Duodenal mucosa (tissue), 2 donors: ENCODE measurements around the gene RTN4RL2.
A peak's percentile ranks its signal among the peaks of the same experiment; 100 is the strongest.

Experiments
- H3K27ac ChIP-seq: one replicate; pipeline ENCODE4 v1.7.0; 2013; ENCODE audit warnings: low read depth, low read length
- H3K27me3 ChIP-seq, 2 donors: one replicate each; pipeline ENCODE4 v1.7.0; 2013; ENCODE audit warnings: low read length in 2 of 2, control low read depth in 1 of 2; ENCODE audit not compliant: insufficient read depth in 2 of 2, control insufficient read depth in 1 of 2
- H3K36me3 ChIP-seq, 2 donors: one replicate each; pipeline ENCODE4 v1.7.0; 2013; ENCODE audit warnings: low read length in 2 of 2, control low read depth in 1 of 2; ENCODE audit not compliant: insufficient read depth in 2 of 2, control insufficient read depth in 1 of 2
- H3K4me1 ChIP-seq, 2 donors: one replicate each; pipeline ENCODE4 v1.7.0; 2013; ENCODE audit warnings: low read length in 2 of 2, control low read depth in 1 of 2; ENCODE audit not compliant: insufficient read depth in 2 of 2, control insufficient read depth in 1 of 2
- H3K4me3 ChIP-seq, 2 donors: one replicate each; pipeline ENCODE4 v1.7.0; 2013; ENCODE audit warnings: low read length in 2 of 2, low read depth in 1 of 2
- H3K9ac ChIP-seq, 2 donors: one replicate each; pipeline ENCODE4 v1.7.0; 2013; ENCODE audit warnings: low read length in 2 of 2, low read depth in 1 of 2
- H3K9me3 ChIP-seq, 2 donors: one replicate each; pipeline ENCODE4 v1.7.0; 2013; ENCODE audit warnings: low read length in 2 of 2, control low read depth in 1 of 2; ENCODE audit not compliant: control insufficient read depth in 1 of 2

The RTN4RL2 gene

DNA sequence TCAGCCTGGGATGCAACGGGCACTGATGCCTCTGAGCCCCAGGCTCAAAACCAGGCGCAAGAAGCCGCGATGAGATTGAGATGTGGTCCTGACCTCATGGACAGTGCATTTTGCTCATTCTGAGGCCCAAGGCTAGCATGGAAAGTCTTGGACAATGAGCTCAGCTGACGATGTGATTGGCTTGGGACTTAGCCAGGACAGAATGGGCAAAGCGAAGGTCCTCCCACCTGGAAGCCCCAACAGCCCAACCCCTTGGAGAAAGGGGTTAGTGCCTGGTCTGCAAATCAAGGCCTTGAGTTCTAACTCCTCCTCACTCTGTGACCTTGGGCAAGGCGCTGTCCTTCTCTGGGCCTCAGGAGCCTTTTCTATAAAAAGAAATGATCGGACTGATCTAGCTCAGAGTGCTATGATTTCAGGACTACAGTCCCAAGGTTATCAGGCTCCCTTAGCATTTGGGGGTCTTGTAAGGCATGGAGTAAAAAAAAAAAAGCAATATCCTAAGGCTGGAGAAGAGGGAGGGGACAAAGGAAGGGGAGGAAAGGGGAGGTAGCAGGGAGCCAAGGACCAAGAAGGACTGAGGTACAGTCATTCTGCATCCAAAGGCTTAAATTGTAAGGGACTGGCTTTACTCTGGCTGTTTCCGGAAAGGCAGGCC lies 36.1 kb upstream of the RTN4RL2 start:
- Histone ChIP-seq H3K9ac (peak overlapping the region in 1 of 2 donors; percentile 12), H3K27me3 (peaks cover 0 to 5% of the 10 kb centered on the region in 2 donors), H3K27ac (no peak overlapping the region), H3K4me3 (peak overlapping the region; percentile 16 to 26), H3K4me1 (peaks cover 25 to 36% of the 10 kb centered on the region in 2 donors), H3K36me3 (no peaks in the 10 kb centered on the region), H3K9me3 (no peaks in the 10 kb centered on the region)

DNA sequence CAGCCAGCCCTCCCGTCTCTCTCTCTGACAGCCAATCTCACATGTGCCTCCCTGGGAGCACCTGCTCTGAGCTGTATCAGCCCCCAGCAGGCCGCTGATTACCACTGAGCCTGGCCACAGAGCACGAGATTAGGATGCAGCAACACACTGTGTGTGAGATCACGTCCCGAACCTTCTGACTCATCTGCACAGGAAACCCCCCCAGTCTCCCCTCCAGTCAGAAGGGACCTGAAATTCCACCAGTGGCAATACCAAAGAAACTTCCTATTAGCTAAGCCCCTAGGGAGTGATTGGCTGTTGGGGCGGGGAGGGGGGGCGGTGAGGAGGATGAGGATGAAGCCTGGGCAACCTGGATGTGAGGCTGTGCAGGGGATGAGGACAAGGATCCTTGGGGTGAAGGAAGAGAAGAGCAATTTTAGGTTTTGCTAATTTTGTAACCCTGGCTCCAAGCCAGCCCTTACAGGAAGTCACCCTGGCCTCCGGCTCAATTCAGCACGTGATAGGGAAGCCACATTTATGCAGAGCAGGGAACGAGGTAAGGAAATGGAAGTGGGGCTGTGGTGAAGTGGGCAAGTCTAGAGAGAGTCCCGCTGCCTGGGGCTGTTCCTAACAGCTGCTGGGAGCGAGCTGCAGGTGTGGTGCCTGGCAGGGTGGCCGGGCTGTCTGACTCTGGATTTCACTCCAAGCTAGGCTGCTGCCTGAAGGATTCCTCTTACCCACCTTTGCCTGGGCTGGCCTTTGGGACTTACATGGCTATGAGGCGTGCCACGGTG lies 35.4 kb upstream of the RTN4RL2 start:
- Histone ChIP-seq H3K4me3 (peak overlapping the region; percentile 48 to 57), H3K9ac (peak overlapping the region; percentile 12 to 28), H3K9me3 (no peaks in the 10 kb centered on the region), H3K27me3 (peaks cover 0 to 5% of the 10 kb centered on the region in 2 donors), H3K36me3 (no peaks in the 10 kb centered on the region), H3K27ac (peak overlapping the region; percentile 11), H3K4me1 (peaks cover 25 to 36% of the 10 kb centered on the region in 2 donors)

DNA sequence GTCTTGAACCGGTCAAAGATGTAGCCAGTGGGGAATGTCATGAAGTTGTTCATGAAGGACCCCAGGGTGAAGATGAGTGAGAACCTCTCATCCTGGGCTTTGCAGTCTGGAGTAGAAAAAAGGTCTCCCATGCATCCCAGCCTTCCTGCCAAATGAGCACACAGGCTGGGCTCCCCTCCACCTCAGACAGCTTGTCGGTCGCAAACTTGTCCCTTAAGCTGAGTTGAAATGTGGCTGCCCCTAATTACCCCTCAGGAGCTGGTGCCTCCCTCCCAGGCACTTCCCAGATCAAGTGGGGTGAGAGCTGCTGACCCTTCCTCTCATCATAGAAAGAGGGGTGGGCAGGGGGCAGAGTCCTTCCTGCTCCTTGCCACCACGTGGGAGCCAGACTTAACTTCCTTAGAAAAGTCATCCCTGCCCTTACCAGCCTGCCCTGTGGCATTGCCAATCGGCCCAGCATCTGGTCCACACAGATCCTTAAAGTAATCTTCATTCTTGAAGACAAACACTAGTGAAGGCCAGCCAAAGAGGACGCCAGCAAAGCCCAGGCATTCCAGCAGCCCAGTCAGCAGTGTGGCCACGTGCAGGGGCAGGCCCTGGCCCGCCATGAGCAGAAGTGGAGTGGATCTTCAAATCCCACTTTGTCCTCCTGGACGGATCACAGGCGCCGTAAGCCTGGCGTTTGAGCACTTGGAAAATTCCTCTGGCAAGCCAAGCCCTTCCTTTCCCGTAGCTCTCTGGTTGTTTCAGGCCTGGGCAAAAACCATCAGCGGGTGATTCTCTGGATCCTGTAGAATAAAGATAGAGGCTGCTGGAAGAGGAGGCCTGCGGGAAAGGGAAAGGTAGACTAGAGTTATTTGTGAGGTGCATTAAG lies 34.5 kb upstream of the RTN4RL2 start:
- H3K27ac ChIP-seq: peak overlapping the region; percentile 25

DNA sequence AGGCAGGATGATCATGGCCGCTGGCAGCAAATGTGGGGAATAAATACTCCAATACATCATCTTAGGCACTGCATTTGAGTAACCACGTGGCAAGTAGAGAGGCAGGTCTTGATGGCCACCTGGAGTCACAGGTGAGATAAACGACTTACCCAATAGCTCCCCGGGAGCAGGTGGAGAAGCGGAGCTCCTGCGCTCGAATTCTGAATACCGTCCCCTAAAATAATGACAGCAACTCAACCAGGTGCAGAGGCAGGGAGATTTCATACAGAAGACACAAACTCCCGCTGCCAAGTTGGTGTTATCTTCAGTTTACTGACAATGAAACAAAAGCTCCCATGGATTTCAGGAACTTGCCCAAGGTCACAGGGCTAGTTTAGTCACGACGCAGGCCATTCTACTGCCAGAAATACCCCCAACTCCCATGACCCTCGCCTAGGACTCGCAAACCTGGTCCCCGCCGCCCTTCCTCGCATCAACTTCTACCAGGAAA lies 33.8 kb upstream of the RTN4RL2 start:
- H3K27ac ChIP-seq: peak overlapping the region; percentile 25
- no peaks in the 10 kb centered on the region for H3K9me3 ChIP-seq
- H3K9ac ChIP-seq: peak overlapping the region; percentile 28 to 45
- peaks cover 0 to 5% of the 10 kb centered on the region in 2 donors for H3K27me3 ChIP-seq
- peaks cover 25 to 36% of the 10 kb centered on the region in 2 donors for H3K4me1 ChIP-seq
- H3K4me3 ChIP-seq: peak overlapping the region; percentile 57 to 66
- H3K36me3 ChIP-seq: no peaks in the 10 kb centered on the region

More for the DNA sequence above, 34.5 kb upstream of the RTN4RL2 start:
- H3K9me3 ChIP-seq: no peaks in the 10 kb centered on the region
- no peaks in the 10 kb centered on the region for H3K36me3 ChIP-seq
- H3K9ac ChIP-seq: peak overlapping the region; percentile 2 to 28
- peaks cover 25 to 36% of the 10 kb centered on the region in 2 donors for H3K4me1 ChIP-seq
- H3K27me3 ChIP-seq: peaks cover 0 to 5% of the 10 kb centered on the region in 2 donors
- peak overlapping the region; percentile 57 to 66 for H3K4me3 ChIP-seq

DNA sequence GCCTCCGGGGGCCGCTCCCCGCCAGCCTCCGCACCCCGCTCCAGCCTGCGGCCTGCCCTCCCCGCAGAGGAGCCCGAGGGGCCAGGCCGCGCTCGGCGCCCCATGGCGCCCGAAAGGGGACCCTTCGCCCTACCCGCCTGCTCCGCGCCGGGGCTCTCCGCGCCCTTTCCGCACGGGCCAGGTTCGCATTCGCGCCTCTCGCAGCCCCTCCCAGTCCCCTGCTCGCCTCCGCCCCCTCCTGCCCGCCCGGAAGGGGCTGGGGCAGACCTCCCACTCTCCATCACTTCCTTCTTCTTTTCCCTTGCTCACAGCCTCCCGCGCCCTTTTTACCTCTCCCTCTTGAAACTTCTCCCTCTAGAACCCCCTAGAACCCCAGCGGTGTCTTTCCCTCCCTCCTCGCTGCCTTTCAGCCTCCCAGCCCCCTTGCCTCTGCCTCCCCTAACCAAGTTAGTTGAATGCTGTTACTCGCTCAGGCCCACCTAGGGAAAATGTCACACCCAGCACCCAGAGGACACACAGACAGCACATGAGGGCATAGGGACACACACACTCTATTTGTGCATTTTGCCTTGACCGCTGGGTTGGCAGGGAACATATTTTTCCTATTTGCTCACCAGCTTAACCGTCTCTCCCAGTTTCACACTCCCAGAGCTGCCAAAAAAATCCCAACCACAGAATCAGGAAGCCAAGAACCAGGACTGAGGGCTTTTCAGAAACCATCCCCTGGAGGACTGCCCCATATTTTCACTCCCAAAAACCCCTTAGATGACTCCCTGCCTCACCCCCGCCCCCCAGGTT lies 33.2 kb upstream of the RTN4RL2 start, which contains the start of gene SLC43A3:
TSS of gene SLC43A3 (minus strand) at position 193 of the 798 bp plus-strand sequence. CDS start 949 bp downstream, outside the sequence.
- peak within 1 kb of the TSS; percentile 28 to 45 for H3K9ac ChIP-seq
- H3K4me1 ChIP-seq: peaks cover 25 to 36% of the 10 kb centered on the region in 2 donors
- no peaks in the 10 kb centered on the region for H3K9me3 ChIP-seq

DNA sequence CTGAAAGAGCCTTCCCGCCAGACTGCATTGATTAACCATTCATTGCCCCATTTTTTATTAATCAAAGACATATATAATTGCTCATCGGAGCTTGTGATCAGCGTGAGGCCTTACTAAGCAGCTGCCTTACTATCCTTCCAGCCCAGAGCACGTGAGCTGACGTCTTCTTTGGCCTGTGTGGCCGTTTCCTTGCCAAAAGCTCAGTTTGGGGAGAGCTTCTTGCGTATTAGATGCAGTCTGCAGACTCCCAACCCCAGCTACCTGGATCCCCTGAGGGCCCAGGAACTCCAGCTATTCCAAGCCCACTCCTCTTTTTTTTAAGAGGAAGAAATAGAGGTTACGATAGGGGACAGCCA lies 32.6 kb upstream of the RTN4RL2 start:
- Histone ChIP-seq H3K27me3 (peaks cover 0 to 5% of the 10 kb centered on the region in 2 donors), H3K9ac (no peak overlapping the region), H3K4me1 (peaks cover 25 to 36% of the 10 kb centered on the region in 2 donors), H3K27ac (no peak overlapping the region), H3K4me3 (no peak overlapping the region), H3K9me3 (no peaks in the 10 kb centered on the region), H3K36me3 (no peaks in the 10 kb centered on the region)

More for the DNA sequence above, 33.2 kb upstream of the RTN4RL2 start, which contains the start of gene SLC43A3:
- H3K4me3 ChIP-seq: peak within 1 kb of the TSS; percentile 57 to 66
- H3K36me3 ChIP-seq: no peaks in the 10 kb centered on the region
- peaks cover 0 to 5% of the 10 kb centered on the region in 2 donors for H3K27me3 ChIP-seq
- peak within 1 kb of the TSS; percentile 25 for H3K27ac ChIP-seq

DNA sequence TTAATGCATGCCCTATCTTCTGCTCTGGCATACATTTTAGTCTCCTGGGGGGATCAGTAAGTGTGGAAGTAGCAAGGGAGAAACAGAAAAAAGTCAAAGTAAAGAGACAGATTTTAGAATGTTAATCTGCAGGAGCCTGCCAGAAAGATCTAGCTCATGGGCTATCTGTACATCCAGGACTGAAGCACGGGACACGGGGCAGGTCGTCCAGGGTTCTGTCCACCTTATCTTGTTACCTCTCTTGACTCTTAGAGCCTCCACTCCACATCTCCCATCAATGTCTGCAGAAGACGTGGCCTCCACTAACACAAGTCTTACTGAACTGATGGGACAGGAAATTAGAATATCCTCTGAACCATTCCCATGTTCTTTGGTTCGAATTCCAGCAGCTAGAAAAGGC lies 31.7 kb upstream of the RTN4RL2 start:
- H3K27ac ChIP-seq: no peak overlapping the region
- no peaks in the 10 kb centered on the region for H3K36me3 ChIP-seq
- H3K9me3 ChIP-seq: no peaks in the 10 kb centered on the region
- H3K4me3 ChIP-seq: no peak overlapping the region
- H3K9ac ChIP-seq: no peak overlapping the region
- H3K27me3 ChIP-seq: peaks cover 0 to 5% of the 10 kb centered on the region in 2 donors
- H3K4me1 ChIP-seq: peaks cover 25 to 35% of the 10 kb centered on the region in 2 donors

DNA sequence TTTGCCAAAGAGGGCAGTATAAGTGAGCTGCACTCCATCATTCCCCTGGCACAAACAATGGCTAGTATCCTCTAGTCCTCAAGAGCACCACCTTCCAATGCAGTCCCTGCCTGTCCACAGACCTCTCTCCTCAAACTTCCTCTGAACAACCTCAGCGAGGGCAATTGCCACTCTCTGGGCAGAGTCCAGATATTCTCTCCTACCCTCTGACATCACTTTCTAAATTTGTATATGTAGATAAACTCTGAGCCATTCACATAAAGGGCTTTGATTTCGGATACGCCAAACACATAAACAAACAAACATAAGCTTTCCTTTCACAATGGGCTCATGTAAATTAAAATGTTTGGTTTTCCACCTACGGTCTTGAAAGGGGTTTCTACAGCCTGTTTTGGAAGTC lies 30.4 kb upstream of the RTN4RL2 start:
- no peak overlapping the region for H3K4me3 ChIP-seq
- peaks cover 0 to 5% of the 10 kb centered on the region in 2 donors for H3K27me3 ChIP-seq
- no peaks in the 10 kb centered on the region for H3K9me3 ChIP-seq
- H3K36me3 ChIP-seq: no peaks in the 10 kb centered on the region
- no peak overlapping the region for H3K27ac ChIP-seq
- H3K9ac ChIP-seq: no peak overlapping the region
- peaks cover 15 to 28% of the 10 kb centered on the region in 2 donors for H3K4me1 ChIP-seq

DNA sequence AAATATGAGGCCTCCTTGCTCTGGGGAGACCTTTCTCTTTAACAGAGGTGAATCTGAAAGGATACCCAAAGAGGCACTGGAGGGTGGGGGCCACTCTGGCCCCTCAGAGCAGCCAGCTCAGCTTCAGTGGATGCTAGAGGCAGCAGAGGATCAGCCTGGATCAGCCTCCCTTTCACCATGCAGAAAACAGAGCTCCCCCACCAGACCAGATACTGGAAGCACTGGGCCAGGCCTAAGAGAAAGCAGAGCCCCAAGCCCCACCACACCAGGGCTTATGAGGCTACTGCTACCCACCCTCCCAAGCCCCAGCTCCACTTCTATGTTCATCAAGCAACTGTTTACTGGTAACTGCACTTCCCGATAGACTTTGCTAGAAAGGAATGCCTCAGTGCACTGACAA lies 29.4 kb upstream of the RTN4RL2 start:
- H3K27me3 ChIP-seq: peaks cover 0 to 5% of the 10 kb centered on the region in 2 donors
- no peaks in the 10 kb centered on the region for H3K9me3 ChIP-seq
- no peak overlapping the region for H3K9ac ChIP-seq
- peaks cover 10 to 21% of the 10 kb centered on the region in 2 donors for H3K4me1 ChIP-seq
- no peaks in the 10 kb centered on the region for H3K36me3 ChIP-seq
- no peak overlapping the region for H3K4me3 ChIP-seq
- no peak overlapping the region for H3K27ac ChIP-seq
